Activated CD4-positive, CD25-positive, alpha-beta regulatory T cell treated with anti-CD3 and anti-CD28 coated beads, Interleukin-2, amount 50 U/mL, for 16 hours (primary cell): ENCODE measurements around the gene ATP6V1G2.
A peak's percentile ranks its signal among the peaks of the same experiment; 100 is the strongest.

Experiments
- DNase-seq: peaks from one replicate; pipeline ENCODE4 v3.0.0-alpha.2; 2020; ENCODE audit warnings: low read depth, low spot score

Gene ATP6V1G2

DNA sequence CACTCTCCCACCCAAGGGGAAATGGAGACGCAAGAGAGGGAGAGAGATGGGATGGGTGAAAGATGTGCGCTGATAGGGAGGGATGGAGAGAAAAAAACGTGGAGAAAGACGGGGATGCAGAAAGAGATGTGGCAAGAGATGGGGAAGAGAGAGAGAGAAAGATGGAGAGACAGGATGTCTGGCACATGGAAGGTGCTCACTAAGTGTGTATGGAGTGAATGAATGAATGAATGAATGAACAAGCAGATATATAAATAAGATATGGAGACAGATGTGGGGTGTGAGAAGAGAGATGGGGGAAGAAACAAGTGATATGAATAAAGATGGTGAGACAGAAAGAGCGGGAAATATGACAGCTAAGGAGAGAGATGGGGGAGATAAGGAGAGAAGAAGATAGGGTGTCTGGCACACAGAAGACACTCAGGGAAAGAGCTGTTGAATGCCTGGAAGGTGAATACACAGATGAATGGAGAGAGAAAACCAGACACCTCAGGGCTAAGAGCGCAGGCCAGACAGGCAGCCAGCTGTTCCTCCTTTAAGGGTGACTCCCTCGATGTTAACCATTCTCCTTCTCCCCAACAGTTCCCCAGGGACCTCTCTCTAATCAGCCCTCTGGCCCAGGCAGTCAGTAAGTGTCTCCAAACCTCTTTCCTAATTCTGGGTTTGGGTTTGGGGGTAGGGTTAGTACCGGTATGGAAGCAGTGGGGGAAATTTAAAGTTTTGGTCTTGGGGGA lies 29.7 kb upstream of the ATP6V1G2 start:
- no peak for DNase-seq

DNA sequence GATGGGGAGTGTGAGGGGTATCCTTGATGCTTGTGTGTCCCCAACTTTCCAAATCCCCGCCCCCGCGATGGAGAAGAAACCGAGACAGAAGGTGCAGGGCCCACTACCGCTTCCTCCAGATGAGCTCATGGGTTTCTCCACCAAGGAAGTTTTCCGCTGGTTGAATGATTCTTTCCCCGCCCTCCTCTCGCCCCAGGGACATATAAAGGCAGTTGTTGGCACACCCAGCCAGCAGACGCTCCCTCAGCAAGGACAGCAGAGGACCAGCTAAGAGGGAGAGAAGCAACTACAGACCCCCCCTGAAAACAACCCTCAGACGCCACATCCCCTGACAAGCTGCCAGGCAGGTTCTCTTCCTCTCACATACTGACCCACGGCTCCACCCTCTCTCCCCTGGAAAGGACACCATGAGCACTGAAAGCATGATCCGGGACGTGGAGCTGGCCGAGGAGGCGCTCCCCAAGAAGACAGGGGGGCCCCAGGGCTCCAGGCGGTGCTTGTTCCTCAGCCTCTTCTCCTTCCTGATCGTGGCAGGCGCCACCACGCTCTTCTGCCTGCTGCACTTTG lies 29.0 kb upstream of the ATP6V1G2 start, which contains the start of gene TNF:
Gene TNF, plus strand, starts transcription at position 231 of the 567 bp plus-strand sequence. Its CDS starts 177 bp downstream, at position 408.
- peak; percentile 68 for DNase-seq

DNA sequence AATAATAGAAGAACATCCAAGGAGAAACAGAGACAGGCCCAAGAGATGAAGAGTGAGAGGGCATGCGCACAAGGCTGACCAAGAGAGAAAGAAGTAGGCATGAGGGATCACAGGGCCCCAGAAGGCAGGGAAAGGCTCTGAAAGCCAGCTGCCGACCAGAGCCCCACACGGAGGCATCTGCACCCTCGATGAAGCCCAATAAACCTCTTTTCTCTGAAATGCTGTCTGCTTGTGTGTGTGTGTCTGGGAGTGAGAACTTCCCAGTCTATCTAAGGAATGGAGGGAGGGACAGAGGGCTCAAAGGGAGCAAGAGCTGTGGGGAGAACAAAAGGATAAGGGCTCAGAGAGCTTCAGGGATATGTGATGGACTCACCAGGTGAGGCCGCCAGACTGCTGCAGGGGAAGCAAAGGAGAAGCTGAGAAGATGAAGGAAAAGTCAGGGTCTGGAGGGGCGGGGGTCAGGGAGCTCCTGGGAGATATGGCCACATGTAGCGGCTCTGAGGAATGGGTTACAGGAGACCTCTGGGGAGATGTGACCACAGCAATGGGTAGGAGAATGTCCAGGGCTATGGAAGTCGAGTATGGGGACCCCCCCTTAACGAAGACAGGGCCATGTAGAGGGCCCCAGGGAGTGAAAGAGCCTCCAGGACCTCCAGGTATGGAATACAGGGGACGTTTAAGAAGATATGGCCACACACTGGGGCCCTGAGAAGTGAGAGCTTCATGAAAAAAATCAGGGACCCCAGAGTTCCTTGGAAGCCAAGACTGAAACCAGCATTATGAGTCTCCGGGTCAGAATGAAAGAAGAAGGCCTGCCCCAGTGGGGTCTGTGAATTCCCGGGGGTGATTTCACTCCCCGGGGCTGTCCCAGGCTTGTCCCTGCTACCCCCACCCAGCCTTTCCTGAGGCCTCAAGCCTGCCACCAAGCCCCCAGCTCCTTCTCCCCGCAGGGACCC lies 28.0 kb upstream of the ATP6V1G2 start:
- no peak for DNase-seq

DNA sequence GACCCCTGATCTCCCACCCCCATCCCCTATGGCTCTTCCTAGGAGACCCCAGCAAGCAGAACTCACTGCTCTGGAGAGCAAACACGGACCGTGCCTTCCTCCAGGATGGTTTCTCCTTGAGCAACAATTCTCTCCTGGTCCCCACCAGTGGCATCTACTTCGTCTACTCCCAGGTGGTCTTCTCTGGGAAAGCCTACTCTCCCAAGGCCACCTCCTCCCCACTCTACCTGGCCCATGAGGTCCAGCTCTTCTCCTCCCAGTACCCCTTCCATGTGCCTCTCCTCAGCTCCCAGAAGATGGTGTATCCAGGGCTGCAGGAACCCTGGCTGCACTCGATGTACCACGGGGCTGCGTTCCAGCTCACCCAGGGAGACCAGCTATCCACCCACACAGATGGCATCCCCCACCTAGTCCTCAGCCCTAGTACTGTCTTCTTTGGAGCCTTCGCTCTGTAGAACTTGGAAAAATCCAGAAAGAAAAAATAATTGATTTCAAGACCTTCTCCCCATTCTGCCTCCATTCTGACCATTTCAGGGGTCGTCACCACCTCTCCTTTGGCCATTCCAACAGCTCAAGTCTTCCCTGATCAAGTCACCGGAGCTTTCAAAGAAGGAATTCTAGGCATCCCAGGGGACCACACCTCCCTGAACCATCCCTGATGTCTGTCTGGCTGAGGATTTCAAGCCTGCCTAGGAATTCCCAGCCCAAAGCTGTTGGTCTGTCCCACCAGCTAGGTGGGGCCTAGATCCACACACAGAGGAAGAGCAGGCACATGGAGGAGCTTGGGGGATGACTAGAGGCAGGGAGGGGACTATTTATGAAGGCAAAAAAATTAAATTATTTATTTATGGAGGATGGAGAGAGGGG lies 27.1 kb upstream of the ATP6V1G2 start:
- no peak for DNase-seq

DNA sequence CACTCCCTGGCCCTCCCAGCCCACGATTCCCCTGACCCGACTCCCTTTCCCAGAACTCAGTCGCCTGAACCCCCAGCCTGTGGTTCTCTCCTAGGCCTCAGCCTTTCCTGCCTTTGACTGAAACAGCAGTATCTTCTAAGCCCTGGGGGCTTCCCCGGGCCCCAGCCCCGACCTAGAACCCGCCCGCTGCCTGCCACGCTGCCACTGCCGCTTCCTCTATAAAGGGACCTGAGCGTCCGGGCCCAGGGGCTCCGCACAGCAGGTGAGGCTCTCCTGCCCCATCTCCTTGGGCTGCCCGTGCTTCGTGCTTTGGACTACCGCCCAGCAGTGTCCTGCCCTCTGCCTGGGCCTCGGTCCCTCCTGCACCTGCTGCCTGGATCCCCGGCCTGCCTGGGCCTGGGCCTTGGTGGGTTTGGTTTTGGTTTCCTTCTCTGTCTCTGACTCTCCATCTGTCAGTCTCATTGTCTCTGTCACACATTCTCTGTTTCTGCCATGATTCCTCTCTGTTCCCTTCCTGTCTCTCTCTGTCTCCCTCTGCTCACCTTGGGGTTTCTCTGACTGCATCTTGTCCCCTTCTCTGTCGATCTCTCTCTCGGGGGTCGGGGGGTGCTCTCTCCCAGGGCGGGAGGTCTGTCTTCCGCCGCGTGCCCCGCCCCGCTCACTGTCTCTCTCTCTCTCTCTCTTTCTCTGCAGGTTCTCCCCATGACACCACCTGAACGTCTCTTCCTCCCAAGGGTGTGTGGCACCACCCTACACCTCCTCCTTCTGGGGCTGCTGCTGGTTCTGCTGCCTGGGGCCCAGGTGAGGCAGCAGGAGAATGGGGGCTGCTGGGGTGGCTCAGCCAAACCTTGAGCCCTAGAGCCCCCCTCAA lies 25.9 kb upstream of the ATP6V1G2 start, which contains the start of gene LTA:
Gene LTA, plus strand, starts transcription at position 249 of the 871 bp plus-strand sequence. Its CDS starts 454 bp downstream, at position 703.
- DNase-seq, result peak; percentile 52

DNA sequence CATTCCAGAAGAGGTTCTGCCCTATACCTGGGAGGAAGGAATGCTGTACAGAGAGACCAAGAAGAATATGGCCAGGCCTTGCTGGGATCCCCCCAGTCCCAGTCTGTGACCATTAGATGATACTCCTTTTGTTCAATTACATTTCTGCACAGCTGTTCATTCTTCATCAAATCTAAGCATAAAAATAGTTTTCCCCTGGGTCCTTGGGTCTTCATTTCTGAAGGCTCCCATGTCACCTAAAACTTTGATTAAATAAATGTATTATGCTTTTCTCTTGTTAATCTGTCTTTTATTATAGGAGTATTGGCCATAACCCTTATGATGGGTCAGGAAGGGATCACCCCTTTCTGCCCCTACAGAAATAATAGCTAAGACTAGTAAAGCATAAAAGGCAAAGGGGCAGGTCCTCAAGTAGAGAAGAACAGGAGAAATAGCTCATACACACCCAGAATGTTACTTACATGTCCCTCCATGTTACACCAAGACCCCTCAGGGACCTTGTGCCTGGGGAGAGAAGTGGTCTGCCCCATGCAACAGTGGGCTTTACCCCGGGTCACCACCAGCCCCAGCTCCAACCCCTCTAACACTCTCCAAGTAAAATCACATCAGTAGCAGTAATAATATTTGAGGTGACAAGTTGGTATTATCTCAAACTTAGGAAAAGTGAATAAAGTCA lies 23.6 kb upstream of the ATP6V1G2 start:
- no peak for DNase-seq

DNA sequence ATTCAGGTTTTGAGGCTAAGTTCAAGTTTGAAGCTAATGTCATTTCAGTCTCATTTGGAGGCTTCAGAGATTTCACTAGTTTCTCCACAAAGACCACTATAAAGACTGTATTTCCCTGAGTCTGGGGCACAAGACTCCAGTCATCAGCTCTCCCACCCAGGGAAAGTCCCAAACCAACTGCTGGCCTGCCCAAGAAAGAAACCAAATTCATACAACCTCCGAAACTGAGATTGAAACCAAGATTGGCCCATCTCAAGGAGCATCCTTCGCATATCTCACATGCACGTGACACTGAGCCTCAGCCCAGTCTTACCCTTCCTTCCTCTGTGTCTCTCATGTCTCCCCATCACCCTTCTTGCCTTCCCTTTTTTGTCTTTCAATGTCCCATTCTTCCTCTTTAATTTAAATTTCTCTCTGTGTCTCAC lies 22.1 kb upstream of the ATP6V1G2 start:
- peak; percentile 61 for DNase-seq

DNA sequence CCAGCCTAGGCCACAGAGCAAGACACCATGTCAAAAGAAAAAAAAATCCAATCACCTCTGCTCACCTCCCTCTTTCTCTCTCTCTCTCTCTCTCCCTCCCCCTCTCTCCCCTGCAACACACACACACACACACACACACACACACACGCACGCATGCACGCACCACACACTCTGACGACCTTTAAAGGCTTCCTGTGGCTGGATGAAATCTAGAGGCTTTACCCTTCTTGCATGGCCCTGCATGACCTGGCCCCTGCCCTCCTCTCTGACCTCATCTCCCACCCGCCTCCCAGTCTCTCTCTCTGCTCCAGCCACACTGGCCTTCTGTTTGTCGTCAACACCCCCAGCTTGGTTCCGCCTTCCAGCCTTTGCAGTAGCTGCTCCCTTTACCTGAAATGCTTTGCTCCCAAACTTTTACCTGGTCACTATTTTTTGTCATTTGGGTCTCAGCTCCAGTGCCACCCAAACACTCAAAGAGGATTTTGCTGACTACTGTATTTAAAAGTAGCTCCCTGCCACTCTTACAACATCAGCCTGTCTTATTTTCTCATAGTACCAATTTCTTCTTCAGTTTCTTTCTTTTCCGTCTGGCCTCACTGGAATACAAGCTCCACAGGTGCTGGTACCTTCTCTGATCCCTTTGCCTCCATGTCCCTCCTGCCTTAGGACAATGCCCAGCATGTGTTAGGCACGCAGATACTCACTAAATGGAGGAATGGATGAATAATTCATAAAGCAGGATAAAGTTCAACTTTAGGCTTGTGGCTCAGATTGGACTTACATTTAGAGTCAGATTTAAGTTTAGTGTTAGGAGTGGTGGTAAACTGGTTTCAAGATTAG lies 21.3 kb upstream of the ATP6V1G2 start:
- DNase-seq, result no peak

DNA sequence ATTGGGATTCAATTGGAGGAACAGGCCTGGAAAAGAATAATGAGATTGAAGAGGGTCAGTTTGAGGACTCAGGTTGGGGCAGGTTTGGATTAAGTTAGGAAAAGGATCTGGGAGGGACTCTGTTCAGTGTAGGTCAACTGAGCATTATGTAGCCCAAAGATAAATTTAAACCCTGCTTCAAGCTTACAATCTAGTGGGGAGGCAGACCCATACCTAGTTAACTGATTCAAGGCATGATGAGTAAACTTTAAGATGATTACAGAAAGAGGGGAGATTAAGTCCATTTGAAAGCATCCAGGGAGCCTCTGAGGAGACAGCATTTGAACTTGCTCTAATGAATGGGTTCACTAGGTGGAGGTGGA lies 14.3 kb upstream of the ATP6V1G2 start:
- no peak for DNase-seq

DNA sequence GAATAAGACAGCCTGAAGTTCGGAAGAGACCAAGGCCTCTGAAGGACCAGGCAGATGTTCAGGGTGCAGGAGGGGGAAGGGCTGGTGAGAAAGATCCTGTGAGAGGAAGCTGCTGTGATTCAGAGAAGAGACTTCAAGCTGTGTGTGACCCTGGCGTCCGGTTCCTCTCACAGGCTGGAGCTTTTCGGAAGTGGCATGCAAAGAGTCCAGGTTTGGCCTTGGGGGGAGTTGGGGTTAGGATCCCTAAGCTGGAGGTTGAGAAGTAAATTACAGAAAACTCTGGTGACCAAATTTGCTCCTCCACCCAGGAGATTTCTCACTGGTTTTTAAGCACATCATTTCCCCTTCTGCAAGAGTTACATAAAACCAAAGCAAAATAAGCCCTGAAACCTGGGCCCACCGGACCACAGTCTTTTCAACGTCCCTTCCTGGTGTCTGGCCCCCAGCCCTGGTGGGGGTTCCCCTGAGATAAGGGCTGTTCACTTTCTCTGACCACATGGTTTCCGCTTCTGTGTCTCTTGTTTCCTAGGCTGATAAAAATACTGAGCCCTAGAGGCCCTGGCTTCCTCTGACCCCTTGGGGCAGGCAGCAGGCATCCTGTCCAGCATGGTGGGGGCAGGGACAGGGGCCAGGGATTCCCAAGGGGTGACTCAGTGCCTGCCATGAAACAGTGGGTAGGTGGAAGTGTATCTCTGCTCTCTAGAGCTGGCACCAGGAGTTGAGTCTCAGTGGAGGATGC lies 13.7 kb upstream of the ATP6V1G2 start:
- no peak for DNase-seq

DNA sequence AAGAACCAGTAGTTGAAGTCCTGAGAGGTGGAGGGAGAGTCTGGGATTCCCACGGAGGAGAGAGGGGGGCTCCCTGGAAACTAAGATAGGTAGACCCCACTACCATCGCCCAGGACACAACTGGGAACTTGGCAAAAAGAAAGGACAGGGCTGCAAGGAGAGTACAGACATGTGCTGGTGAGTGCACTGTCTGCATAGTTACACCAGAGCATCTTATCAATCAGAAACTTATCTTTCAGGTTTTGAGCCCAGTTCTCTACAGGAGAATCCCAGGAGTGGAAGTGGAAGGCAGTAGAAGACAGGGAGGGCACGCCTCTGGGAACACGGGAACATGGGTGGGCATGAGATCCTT lies 13.2 kb upstream of the ATP6V1G2 start:
- no peak for DNase-seq

DNA sequence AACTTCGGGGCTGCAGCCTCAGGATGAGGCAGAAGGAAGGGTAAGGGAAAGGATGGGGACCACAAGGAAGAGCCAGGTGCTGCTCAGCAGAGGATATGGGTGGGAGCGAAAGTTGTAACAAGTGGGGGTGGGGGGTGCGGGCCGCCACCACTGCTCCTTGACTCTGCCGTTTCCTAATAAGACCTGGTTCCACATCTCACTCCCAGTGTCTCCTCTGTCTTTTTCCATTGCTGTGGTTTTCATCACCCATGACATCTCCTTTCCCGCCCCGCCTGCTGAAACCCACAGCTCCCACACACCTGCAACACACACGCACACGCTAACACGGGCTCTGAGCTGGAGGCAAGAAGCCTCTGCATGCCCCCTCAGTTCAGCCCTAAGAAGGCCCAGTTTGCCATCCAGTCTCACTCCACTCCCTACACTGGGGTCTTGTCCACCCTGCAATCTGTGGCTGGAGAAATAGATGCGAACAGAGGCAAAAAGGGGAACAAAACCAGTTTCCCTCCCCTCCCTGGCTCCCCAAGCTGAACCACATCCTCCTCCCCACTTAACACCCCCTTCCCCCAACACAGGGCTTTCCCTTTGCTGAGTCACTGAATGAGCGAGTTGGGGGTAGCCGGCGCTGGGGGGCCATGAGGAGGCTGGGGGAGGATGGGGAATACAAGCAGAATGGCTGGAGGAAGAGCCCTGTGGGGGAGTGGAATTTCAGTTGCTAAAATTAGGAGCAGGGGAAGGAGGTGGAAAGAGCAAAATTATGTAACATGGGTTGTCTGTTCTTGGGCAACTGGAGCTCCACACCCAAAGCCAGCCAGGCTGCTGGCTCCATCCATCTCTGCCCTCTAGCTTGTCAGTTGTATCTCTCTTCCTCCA lies 12.5 kb upstream of the ATP6V1G2 start:
- peak; percentile 47 for DNase-seq

DNA sequence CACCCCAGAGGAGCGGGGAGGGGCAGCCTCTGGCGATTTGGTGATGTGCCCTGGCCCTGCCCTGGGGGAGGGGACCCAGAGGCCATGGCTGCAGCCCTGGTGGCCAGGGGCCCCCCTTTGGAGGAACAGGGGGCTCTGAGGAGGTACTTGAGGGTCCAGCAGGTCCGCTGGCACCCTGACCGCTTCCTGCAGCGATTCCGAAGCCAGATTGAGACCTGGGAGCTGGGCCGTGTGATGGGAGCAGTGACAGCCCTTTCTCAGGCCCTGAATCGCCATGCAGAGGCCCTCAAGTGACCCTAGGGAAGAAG lies 11.9 kb upstream of the ATP6V1G2 start:
- no peak for DNase-seq

DNA sequence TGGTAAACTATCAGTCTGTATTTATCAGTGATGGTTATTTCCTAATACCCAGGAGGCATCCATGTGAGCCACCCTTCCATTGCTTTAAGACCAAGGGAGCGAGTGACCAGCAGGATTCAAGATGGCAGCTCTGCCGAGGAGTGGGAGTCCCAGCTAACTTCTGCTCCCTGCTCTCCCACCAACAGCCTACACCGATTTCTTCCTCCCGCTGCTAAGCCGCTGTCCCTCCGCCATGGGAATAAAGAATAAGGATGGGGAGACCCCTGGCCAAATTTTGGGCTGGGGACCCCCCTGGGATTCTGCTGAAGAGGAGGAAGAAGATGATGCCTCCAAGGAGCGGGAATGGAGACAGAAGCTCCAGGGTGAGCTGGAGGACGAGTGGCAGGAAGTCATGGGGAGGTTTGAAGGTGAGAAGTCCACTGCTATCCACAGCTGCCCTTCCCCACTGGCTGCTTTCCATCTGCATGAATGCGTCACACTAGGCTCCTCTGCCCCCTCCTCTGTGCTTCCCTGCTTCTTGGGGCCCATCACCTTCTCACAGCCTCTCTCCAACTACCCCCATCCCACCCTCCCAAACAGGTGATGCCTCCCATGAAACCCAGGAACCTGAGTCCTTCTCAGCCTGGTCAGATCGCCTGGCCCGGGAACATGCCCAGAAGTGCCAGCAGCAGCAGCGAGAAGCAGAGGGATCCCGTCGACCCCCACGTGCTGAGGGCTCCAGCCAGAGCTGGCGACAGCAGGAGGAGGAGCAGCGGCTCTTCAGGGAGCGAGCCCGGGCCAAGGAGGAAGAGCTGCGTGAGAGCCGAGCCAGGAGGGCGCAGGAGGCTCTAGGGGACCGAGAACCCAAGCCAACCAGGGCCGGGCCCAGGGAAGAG lies 11.3 kb upstream of the ATP6V1G2 start:
- DNase-seq, result no peak

DNA sequence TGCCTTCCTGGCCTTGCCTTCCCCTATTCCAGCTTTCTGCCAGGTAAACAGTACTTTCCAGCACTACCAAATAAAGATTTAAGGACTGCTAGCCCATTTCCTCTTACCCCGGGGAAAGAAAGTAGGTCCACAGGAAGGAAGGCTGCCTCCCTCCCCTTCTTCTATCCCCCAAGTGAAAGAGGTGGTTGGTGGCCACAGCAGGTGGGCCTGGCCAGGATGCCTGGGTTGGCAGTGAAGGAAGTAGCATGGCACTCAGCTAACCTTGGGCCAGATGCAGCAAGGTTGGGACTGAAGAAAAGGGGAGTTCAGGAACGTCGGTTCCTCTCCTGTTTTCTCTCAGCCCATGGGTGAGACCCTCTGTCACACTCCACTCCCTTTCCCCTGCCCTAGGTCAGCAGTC lies 9.9 kb upstream of the ATP6V1G2 start:
- DNase-seq, result no peak

DNA sequence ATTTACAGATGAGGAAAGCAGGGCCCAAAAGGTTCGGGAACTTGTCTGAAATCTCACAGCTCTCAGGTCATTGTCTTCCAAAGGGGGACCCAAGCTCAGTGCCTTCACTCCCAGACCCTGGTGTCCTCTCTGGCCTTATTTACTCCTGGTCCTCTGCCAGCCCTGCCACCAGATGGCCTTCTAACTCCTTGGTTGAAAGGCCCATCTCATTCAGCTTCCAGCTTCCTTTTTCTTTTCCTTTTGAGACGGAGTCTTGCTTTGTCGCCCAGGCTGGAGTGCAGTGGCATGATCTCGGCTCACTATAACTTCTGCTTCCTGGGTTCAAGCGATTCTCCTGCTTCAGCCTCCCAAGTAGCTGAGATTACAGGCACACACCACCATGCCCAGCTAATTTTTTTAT lies 5.0 kb upstream of the ATP6V1G2 start:
- peak; percentile 38 for DNase-seq

DNA sequence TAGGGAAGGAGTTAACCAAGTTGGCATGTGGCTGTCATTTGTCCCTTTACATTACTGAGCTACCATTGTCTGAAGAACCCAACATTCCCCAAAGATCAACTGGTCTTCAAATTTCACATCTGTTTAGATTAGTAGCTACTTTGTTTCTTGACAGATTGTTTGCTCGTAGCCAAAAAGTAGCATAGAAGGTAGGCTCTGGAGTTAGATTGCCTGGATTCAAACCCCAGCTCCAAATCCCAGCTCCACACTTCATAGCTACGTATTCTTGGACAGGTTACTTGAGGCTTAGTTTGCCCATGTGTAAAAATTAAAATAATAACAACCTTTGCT lies 2.1 kb upstream of the ATP6V1G2 start:
- DNase-seq, result no peak
